HEK293 (cell line): Measurements from ENCODE around the gene NFKBIZ.

Experiments used
- CTCF ChIP-seq: fragments of 450-650 bp; formaldehyde crosslinking; IDR thresholded peaks from 2 replicates; pipeline ENCODE4 v1.5.1; 2016; ENCODE audit warnings: missing biosample characterization, missing genetic modification characterization
- REST ChIP-seq: fragments of 450-650 bp; formaldehyde crosslinking; IDR thresholded peaks from 2 replicates; pipeline ENCODE4 v1.5.1; 2016; ENCODE audit warnings: missing biosample characterization, missing genetic modification characterization
- YY1 ChIP-seq: fragments of 450-650 bp; formaldehyde crosslinking; IDR thresholded peaks from 2 replicates; pipeline ENCODE4 v1.5.1; 2018; ENCODE audit warnings: missing biosample characterization, missing genetic modification characterization
- ZBTB17 ChIP-seq: fragments of 450-650 bp; formaldehyde crosslinking; IDR thresholded peaks from 2 replicates; pipeline ENCODE4 v1.5.1; 2016; ENCODE audit warnings: missing biosample characterization, missing genetic modification characterization
- ZNF302 ChIP-seq: fragments of 450-650 bp; formaldehyde crosslinking; IDR thresholded peaks from 2 replicates; pipeline ENCODE4 v1.5.1; 2016; ENCODE audit warnings: missing biosample characterization, missing genetic modification characterization, low read depth

- no peak for TF ChIP-seq REST
- no peak for TF ChIP-seq YY1
- TF ChIP-seq CTCF (tag by site-specific recombination): no peak
- TF ChIP-seq ZBTB17 (tag by site-specific recombination): no peak
- TF ChIP-seq ZNF302 (tag by site-specific recombination): no peak
These were observed 46.0 kb upstream of the NFKBIZ start for GRCh38 chr3:101803173-101803782.
